ENCODE measurements around the gene AP1G2. TPM values are rescaled to one million over a fixed set of nuclear protein-coding genes. Genes with fewer than 3 reads are reported as not detected.

Gene AP1G2
- total RNA-seq, 2 experiments from 2014 or later, result 182 to 190 TPM

DNA sequence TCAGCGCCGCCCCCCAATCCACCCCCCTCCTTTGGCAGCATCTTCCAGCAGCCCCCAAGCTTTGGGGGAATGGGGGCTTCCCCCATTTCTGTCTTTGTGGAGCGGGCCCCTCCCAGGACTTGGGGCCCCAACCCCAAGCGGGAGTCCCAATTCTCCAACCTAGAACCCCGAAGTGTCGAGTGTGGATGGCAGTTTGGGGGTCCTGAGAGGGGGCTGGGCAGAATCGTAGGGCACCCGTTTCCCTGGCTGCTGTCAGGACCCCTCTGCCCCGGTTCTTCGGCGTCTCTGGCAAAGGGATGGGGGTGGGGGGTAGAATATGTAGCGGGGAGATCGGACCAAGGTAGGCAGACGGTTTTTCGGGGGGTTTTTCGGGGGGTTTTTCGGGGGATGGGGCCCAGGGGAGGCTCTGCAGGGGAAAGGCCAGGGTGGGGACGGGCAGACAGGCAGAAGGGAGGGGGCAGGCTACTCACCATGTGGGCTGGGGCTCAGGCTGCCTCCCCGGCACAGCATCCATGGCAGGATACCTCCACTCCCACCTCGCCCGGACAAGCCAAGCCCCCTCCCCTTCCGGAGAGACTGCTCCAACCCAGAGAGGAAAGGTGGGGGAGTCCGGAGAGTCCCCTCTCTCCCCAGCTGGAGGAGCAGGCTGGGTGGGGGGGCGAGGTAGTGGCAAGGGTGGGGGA, 10.3 kb upstream of the AP1G2 start:
- peaks cover 41% of the 10 kb centered on the region for H3K27me3 Mint-ChIP-seq
- ChIA-PET POLR2A (no interaction called here), CTCF (interaction anchor here (0.6 kb wide), 1 partner anchor 270 kb away, joined by 3 read pairs; no protein-coding TSS in a partner anchor)

DNA sequence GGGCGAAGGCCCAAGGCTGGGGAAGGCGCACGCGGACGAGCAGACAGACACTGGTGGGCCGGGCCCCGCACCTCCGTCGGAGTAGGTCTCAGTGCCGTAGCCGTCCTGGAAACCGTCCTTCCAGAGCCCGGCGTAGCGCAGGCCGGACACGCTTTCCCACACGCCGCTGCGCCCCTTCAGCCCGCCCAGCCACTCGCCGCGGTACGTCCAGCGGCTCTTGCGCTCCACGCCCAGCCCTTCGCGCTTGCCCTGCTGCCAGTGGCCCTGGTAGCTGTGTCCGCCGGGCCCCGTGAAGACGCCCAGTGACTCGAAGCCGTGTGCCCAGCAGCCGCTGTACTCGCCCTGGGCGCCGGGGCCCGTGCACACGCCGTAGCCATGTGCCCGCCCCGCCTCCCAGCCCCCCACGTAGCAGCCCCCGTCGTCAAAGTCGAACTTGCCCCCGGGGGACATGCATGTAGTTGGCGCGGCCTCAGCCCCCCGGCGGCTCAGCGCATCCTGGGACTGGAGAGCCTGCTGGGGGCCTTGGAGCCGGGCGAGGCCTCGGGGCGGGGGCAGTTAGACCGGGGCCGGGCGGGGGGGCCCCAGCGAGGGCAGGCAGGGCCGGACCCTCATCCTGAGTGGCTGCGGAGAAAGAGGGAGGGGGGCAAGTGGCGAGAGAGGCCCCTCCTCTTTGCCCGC, 9.6 kb upstream of the AP1G2 start:
- H3K4me3 Mint-ChIP-seq, result peak overlapping the region; percentile 20
- intact Hi-C loops (cut with micrococcal nuclease), result no loop called here
- H3K9me3 Mint-ChIP-seq, result no peaks in the 10 kb centered on the region
- DNase-seq, result no peak
- H3K27ac Mint-ChIP-seq, result no peak overlapping the region
- peaks cover 41% of the 10 kb centered on the region for H3K27me3 Mint-ChIP-seq
- no peaks in the 10 kb centered on the region for H3K36me3 Mint-ChIP-seq
- CTCF ChIA-PET, result no interaction called here
- H3K4me1 Mint-ChIP-seq (ENCODE audit: low read depth), result peaks cover 18% of the 10 kb centered on the region
- POLR2A ChIA-PET, result no interaction called here

More for the DNA sequence above, 10.3 kb upstream of the AP1G2 start:
- Mint-ChIP-seq H3K27ac (no peak overlapping the region), H3K9me3 (no peaks in the 10 kb centered on the region), H3K4me3 (no peak overlapping the region), H3K4me1 (ENCODE audit: low read depth) (peaks cover 18% of the 10 kb centered on the region), H3K36me3 (no peaks in the 10 kb centered on the region)
- no peak for DNase-seq
- intact Hi-C loops (cut with micrococcal nuclease), result no loop called here

DNA sequence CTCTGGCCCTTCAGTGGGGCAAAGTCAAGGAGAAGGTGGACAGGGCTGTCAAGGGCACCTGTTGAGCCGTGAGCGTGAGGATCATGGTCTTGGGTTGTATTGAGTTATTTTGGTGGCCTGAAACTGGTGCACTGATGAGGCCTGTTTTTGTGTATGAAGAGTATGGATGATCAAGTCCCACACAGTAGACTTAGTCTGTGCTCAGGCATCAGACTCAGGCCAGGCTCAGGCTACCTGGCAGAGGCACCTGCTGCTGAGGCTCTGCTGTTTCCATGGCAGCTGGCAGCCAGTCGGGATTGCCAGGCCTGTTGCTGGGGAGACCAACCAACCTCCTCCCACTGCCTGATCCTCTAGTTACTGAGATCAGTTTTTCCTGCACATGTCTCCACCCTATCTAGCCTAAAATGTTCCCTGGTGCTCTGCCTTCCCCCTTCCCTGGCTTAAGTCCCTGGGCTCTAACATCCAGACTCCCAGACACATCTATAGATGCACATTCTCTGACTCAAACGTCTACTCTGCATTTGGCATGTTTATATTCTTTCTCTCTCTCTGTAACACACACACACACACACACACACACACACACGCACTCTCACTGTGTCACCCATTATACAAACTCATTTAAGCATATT, 5.9 kb upstream of the AP1G2 start:
- Mint-ChIP-seq H3K4me1 (ENCODE audit: low read depth) (peaks cover 19% of the 10 kb centered on the region), H3K27me3 (peaks cover 22% of the 10 kb centered on the region), H3K4me3 (no peak overlapping the region), H3K27ac (no peak overlapping the region), H3K9me3 (no peaks in the 10 kb centered on the region), H3K36me3 (no peaks in the 10 kb centered on the region)
- POLR2A ChIA-PET, result no interaction called here
- no peak for DNase-seq
- intact Hi-C loops (cut with micrococcal nuclease), result no loop called here
- CTCF ChIA-PET, result interaction anchor here (0.6 to 1.8 kb wide), 3 partner anchors 13 to 17 kb away, joined by 3 to 6 read pairs (median 3); no protein-coding TSS in a partner anchor

DNA sequence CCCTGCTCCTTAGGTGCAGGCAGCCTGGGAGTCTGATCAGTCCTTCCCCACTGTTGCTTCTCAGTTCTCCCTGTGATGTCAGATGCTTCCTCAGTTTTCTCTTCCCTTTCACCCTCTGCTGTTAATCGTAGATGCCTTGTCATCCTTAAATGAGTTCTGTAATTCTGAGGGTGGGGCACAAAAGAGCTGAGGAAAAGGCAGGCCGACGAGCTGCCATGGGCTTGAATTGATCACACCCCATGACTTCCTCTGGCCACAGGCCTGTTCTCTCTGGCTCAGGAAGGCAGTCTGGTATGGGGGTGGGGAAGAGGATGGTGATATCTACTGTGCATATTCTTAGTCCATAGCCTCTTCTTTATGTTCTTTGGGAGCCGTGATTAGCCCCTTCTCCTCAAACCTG, 5.2 kb upstream of the AP1G2 start:
- no peaks in the 10 kb centered on the region for H3K36me3 Mint-ChIP-seq
- DNase-seq, result no peak
- H3K27ac Mint-ChIP-seq, result no peak overlapping the region
- H3K27me3 Mint-ChIP-seq, result peaks cover 19% of the 10 kb centered on the region
- POLR2A ChIA-PET, result no interaction called here
- H3K4me1 Mint-ChIP-seq (ENCODE audit: low read depth), result peaks cover 22% of the 10 kb centered on the region
- CTCF ChIA-PET, result interaction anchor here (0.6 to 1.8 kb wide), 2 partner anchors 16 to 17 kb away, joined by 3 to 6 read pairs; no protein-coding TSS in a partner anchor
- H3K9me3 Mint-ChIP-seq, result no peaks in the 10 kb centered on the region
- H3K4me3 Mint-ChIP-seq, result no peak overlapping the region
- intact Hi-C loops (cut with micrococcal nuclease), result no loop called here

DNA sequence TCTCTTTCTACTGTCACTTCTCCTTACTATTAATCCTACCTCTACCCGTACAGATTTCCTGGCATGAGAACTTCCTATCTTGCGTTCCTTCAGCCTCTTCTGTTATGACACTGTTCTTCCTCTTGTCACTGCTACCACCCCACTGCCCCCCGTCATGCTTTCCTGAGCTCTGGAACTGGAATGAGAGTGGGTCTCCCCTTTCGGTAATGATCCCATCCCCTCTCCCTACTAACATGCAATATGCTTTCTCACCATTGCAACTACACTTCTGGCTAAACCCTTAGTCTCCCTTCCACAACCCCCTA, 4.9 kb upstream of the AP1G2 start:
- Mint-ChIP-seq H3K27me3 (peaks cover 19% of the 10 kb centered on the region), H3K4me3 (no peak overlapping the region), H3K36me3 (no peaks in the 10 kb centered on the region), H3K4me1 (ENCODE audit: low read depth) (peaks cover 22% of the 10 kb centered on the region), H3K9me3 (no peaks in the 10 kb centered on the region), H3K27ac (no peak overlapping the region)
- CTCF ChIA-PET, result interaction anchor here (1.5 to 1.8 kb wide), 2 partner anchors 12 to 17 kb away, joined by 4 to 6 read pairs; no protein-coding TSS in a partner anchor
- POLR2A ChIA-PET, result no interaction called here
- no peak for DNase-seq
- intact Hi-C loops (cut with micrococcal nuclease), result no loop called here

DNA sequence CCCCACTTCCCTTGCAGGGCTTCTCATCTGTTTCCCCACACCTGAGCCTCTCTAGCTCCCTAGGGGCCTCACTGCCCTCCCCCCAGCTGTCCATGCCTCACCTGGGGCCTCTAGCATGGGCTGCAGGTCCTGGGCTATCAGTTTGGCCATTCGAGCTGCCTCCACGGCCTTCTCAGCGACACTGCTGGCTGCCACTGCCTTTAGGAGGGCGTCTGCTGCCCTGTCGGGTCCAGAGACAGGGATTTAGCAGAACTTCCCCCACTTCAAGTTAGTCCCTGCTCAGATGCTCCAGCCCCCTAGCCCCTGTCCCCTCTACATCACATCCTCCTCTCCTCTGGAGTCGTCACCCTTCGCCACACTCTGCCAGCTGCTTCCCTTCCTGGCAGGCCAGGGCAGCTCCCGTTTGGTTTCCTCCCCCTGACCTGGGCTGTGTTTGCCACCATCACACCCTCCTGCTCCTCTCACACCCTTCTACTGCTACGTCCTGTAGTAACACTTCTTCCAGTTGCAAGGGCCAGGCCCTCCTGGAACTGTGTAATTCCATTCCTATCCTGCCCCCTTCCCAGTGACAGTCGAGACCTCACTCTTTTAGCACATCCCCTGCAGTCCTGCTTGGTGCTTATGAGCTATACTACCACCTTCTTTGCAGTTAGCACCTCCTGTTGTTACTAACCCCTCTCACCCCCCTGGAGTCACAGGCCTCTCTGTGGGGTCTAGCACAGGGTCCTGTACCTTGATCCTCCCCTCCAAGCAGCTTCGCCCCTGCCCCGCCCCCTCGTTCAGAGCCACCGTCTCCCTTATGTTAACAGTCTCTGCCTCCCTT, 4.3 kb upstream of the AP1G2 start:
- Mint-ChIP-seq H3K27me3 (peaks cover 16% of the 10 kb centered on the region), H3K4me3 (no peak overlapping the region), H3K27ac (no peak overlapping the region), H3K9me3 (no peaks in the 10 kb centered on the region), H3K4me1 (ENCODE audit: low read depth) (peaks cover 18% of the 10 kb centered on the region), H3K36me3 (no peaks in the 10 kb centered on the region)
- ChIA-PET POLR2A (interaction anchor here (0.8 to 0.9 kb wide), 2 partner anchors 11 to 17 kb away, joined by 3 read pairs; no protein-coding TSS in a partner anchor), CTCF (interaction anchor here (0.9 to 1.8 kb wide), 3 partner anchors 12 to 60 kb away, joined by 4 to 6 read pairs (median 5); no protein-coding TSS in a partner anchor)
- DNase-seq, result no peak
- intact Hi-C loops (cut with micrococcal nuclease), result no loop called here

DNA sequence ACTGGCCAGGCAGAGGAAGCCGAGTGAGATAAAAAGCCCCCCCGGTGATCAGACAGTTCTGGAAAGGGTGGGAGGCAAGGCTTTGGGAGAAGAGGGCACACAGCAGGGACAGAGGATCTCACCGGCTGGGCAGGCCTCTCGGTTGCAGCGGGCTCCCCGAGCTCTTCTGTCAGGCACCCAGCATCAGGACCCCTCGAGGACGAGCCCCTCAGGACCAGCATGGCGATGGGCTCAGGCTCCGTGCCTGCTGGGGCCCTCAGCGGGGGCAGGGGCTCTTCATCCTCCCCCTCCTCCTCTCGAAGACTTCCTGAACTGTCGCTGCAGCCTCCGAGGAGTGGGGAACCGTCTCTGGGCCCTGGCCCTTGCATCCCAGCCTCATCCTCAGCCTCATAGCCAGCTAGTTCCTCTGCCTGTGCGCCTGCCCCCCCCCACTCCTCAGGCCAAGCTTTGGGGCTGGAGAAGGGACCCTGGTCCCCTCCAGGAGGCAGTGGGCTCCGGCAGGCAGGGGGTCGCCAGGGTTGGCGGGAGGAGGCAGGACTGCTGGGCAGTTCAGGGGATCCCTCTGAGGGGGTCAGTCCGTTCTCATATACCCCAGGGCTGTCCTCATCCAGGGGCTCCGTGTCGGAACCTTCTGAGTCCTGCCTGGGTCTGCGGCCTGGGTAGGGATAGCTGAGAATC, 3.4 kb upstream of the AP1G2 start:
- DNase-seq, result peak; percentile 2
- Mint-ChIP-seq H3K27ac (no peak overlapping the region), H3K4me3 (no peak overlapping the region), H3K36me3 (no peaks in the 10 kb centered on the region), H3K4me1 (ENCODE audit: low read depth) (peaks cover 17% of the 10 kb centered on the region), H3K9me3 (no peaks in the 10 kb centered on the region), H3K27me3 (peaks cover 9% of the 10 kb centered on the region)
- CTCF ChIA-PET, result interaction anchor here (0.8 to 1.5 kb wide), 3 partner anchors 11 to 61 kb away, joined by 3 to 5 read pairs (median 4); no protein-coding TSS in a partner anchor
- intact Hi-C loops (cut with micrococcal nuclease), result no loop called here
- POLR2A ChIA-PET, result interaction anchor here (0.6 to 0.8 kb wide), 3 partner anchors 10 to 981 kb away, joined by 3 read pairs; no protein-coding TSS in a partner anchor

DNA sequence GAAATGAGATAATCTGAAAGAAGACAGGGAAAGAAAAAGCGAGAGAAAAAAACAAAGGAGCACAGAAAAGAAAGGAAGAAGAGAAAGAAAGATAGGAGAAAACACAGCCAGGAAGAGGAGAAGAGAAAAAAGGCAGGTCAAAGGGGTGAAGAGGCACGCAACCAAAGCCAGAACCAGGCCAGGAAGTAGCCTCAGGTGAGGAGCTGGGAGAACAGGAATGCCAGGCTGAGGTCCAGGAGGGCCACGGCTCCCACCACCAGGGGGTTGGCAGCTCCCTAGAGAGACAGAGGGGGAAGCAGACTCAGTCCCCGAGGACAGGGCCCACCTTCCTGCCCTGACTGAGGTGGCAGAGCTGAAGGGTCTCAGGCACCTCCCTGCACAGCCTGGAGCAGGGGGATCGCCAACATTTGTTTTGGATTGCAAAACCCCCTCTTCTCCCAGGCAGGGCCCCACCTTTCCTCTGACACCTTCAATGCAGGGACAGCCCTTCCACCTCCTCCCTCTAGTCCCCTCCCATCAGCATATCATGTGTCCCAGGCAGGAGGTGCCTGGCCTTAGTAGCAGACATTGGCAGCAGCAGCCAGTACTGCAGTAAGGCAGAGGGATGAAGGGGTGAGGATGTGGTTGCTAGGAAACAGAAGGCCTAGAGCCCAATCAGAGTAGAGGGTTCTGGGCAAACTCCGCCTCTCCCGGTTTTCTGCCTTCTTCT, 2.0 kb upstream of the AP1G2 start:
- H3K36me3 Mint-ChIP-seq, result peaks cover 9% of the 10 kb centered on the region
- H3K27ac Mint-ChIP-seq, result no peak overlapping the region
- no peaks in the 10 kb centered on the region for H3K27me3 Mint-ChIP-seq
- CTCF ChIA-PET, result interaction anchor here (1.2 to 3.3 kb wide), 6 partner anchors 10 to 176 kb away, joined by 3 to 29 read pairs (median 6); no protein-coding TSS in a partner anchor
- H3K9me3 Mint-ChIP-seq, result no peaks in the 10 kb centered on the region
- peaks cover 25% of the 10 kb centered on the region for H3K4me1 Mint-ChIP-seq (ENCODE audit: low read depth)
- POLR2A ChIA-PET, result no interaction called here
- intact Hi-C loops (cut with micrococcal nuclease), result no loop called here
- peak; percentile 19 for DNase-seq
- no peak overlapping the region for H3K4me3 Mint-ChIP-seq

DNA sequence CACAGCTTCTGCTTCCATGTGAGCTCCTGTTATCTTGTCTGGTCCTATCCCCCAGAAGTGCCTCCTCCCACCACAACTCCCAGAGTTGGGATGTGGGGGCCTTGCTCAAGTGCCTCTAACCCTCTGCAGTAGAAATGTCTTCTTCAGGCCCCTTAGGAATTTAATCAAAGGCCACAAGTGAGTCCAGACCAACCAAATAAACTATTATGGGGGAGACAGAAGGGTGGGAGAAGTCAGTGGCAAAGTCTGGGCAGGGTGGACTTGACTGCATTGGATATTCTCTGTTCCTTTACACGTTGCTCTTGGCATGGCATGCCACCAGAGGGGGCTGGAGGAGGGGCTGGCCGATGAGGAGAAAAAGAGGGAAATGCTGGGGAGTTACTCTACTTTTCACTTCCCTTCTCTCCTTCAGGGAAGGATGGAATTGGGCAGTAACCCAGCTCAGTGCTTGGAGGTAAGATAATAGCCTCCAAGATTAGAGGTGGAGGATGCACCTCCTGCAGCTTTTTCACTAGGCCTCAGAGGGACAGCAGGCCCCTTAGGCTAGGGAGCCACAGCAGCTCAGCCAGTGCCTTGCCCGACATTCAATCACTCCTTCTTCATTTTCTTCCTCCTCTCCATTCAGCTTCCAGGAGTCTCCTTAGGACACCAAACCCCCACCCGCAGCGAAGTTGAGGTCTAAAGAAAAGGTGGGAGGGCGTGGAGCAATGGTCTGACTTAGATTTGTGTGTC, 1.2 kb upstream of the AP1G2 start:
- CTCF ChIA-PET, result interaction anchor here (0.5 to 3.3 kb wide), 9 partner anchors 9 to 175 kb away, joined by 3 to 29 read pairs (median 5); partner anchors contain the start of gene THTPA
- peak overlapping the region; percentile 90 for H3K27ac Mint-ChIP-seq
- peak; percentile 49 for DNase-seq
- H3K4me1 Mint-ChIP-seq (ENCODE audit: low read depth), result peaks cover 28% of the 10 kb centered on the region
- H3K4me3 Mint-ChIP-seq, result peak overlapping the region; percentile 91
- H3K9me3 Mint-ChIP-seq, result no peaks in the 10 kb centered on the region
- no peaks in the 10 kb centered on the region for H3K27me3 Mint-ChIP-seq
- peaks cover 13% of the 10 kb centered on the region for H3K36me3 Mint-ChIP-seq
- POLR2A ChIA-PET, result no interaction called here
- intact Hi-C loops (cut with micrococcal nuclease), result no loop called here

DNA sequence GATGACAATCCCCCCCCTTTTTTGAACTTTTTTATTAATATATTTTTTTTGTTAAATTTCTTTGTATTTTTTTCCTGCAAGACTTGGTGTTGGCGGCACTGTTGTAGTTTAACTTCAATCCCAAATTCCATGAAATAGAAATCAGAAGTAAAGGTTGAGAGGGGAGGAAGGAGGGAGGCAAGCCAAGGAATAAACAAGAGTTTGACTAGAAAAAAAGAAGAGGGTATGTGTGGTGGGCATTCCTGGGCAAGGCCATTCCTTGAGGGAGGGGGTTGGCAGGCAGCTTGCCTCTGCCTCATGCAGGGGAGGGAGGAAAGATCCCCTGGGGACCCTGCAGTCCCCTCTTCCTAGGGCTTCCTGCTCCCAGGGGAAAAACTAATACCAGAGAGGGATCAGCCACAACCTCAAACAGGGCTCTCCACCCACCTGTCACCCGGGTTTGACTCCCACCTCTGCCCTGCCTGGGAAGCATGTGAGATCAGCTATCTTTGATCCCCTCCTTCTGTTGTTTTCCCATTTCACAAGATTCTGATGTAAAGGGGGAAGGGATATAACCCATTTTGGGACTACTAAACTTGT, 519 bp upstream of the AP1G2 start:
- peaks cover 15% of the 10 kb centered on the region for H3K36me3 Mint-ChIP-seq

More for the DNA sequence above, 519 bp upstream of the AP1G2 start:
- ChIA-PET CTCF (interaction anchor here (0.5 to 3.3 kb wide), 8 partner anchors 9 to 175 kb away, joined by 3 to 29 read pairs (median 6); partner anchors contain the start of gene THTPA), POLR2A (interaction anchor here (0.5 to 1.7 kb wide), 3 partner anchors 93 to 274 kb away, joined by 3 to 4 read pairs (median 3); partner anchors contain the start of gene PABPN1)
- Mint-ChIP-seq H3K27ac (peak overlapping the region; percentile 90), H3K4me3 (peak overlapping the region; percentile 91), H3K9me3 (no peaks in the 10 kb centered on the region), H3K27me3 (no peaks in the 10 kb centered on the region), H3K4me1 (ENCODE audit: low read depth) (peaks cover 29% of the 10 kb centered on the region)
- intact Hi-C loops (cut with micrococcal nuclease), result no loop called here
- no peak for DNase-seq
